Vagina (tissue), 2 donors: ENCODE results near the gene DNAJB1.

Experiments used
- CTCF ChIP-seq, 3 experiments: fragments of 450-650 bp in 2 of 3; fragments of 200-600 bp in 1 of 3; sonication (generic) in 1 of 3; IDR thresholded peaks; one replicate each; pipeline ENCODE4 v1.5.1; 2017 to 2019; ENCODE audit warnings: antibody characterized with exemption in 3 of 3, mild to moderate bottlenecking in 2 of 3, moderate library complexity in 2 of 3
- POLR2AphosphoS5 ChIP-seq, 2 donors: sonication (generic); formaldehyde crosslinking; IDR thresholded peaks; one replicate each; pipeline ENCODE4 v1.9.0; 2017; ENCODE audit warnings: antibody characterized with exemption in 2 of 2, mild to moderate bottlenecking in 2 of 2, low read depth in 1 of 2; ENCODE audit not compliant: insufficient read depth in 1 of 2

- no peak for TF ChIP-seq POLR2AphosphoS5 (IDR thresholded peaks at IDR 0.05; ENCODE audit: insufficient read depth in 1 of 2, low read depth in 1 of 2)
- no peak for TF ChIP-seq CTCF (IDR thresholded peaks at IDR 0.05)
Observed at GRCh38 chr19:14545716-14546082, 27.5 kb upstream of the DNAJB1 start.
